HL-60/S4 treated with phorbol 12-myristate 13-acetate at 8.2 ng/mL for 4 days and 3 days (cell line): Measurements from ENCODE around the gene MATN1.
"Not testable (repeated sequence)": the region's sequence is repeated elsewhere in the genome, so short reads cannot be mapped to it uniquely, and the experiment has no call there.

ENCODE experiments used
- in situ Hi-C: fragments of 300-500 bp; cut with MboI; formaldehyde crosslinking; loops from 2 replicates; pipeline ENCODE4 v1.15.0; 2022; ENCODE audit warnings: low sequenced_read_pairs

Gene MATN1

DNA sequence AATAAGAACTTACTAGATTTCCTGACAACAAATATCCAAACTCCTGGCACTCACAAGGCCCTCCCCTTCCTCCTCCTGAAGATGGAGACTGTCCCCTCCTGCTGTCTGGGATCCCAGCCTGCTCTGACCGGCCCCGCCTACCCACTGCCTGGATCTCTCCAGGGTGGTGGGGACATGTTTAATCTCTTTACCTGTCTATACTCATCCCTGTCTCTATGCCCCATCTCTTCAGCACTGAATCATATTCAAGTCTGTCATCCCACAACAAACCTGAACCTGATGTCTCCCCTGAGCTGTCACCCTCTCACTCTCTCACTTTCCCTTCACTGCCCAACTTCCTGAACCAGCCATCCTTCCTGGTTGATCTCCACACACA, 22.1 kb downstream of the MATN1 start:
- in situ Hi-C loops, result loop anchor here (25.0 kb wide), 1 partner anchor 1464 kb away; the partner anchor contains the start of genes MECR and PTPRU

- in situ Hi-C loops, result loop anchor here (25.0 kb wide), 1 partner anchor 1463 kb away; the partner anchor contains the start of genes MECR and PTPRU
These were observed 22.7 kb downstream of the MATN1 start for GRCh38 chr1:30700528-30701257.

DNA sequence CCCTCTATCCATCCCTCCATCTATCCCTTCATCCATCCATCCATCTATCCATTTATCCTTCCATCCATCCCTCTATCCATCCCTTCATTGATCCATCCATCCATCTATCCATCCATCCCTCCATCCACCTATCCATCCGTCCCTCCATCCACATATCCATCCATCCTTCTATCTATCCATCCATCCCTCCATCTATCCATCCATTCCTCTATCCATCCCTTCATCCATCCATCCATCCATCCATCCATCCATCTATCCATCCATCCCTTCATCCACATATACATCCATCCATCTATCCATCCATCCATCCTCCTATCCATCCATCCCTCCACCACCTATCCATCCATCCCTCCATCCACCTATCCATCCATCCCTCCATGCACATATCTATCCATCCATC, 23.6 kb downstream of the MATN1 start:
- in situ Hi-C loops, result loop anchor here (25.0 kb wide), 1 partner anchor 1462 kb away; the partner anchor contains the start of genes MECR and PTPRU

DNA sequence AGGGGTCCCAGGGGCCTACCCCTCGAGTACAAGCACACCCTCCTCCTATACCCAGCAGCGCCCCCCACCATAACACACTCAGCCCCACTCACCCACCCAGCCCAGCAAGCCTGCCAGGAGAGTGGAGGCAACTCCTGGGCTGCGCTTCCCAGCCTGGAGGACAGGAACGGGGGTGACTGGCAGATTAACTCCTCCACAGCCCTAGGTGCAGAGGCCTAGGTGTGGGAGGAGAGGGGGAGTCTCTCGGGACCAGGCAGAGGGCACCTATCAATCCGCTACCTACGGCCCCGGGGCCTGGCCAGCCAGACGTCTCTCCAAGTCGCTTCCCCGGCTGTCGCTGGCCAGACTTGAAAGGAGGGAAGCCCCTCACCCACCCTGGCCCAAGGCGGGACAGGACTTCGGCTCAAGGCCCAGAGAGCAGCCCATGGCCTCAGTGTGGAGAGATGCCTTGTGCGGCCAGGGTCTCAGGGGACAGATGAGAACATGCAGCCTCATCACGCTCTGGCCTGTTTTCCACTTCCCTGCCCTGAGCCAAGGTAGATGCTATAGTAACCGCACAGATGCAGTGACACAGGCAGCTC, 24.9 kb downstream of the MATN1 start:
- in situ Hi-C loops, result no loop called here

GRCh38 chr1:30697571-30698376, 25.6 kb downstream of the MATN1 start:
- in situ Hi-C loops, result no loop called here

- in situ Hi-C loops, result no loop called here
These were observed 26.6 kb downstream of the MATN1 start for GRCh38 chr1:30696831-30697230.

DNA sequence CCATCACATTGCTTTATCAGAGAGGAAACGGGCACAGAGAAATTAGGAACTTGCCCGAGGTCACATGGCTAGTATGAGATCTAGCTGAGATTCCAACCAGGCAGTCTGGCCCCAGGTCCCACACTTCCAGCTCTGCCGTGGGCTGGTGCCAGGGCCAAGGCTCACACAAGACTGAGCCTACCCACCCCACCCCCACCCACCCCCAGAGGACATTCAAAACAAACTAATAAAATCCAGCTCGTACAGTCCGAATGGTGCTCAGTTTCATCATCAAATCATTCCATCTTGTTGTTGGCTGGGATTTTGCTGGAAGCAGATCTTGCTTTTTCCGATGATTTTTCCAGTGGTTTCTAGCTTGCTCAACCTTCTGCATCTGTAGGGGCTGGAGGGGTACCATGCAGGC, 27.9 kb downstream of the MATN1 start:
- in situ Hi-C loops, result no loop called here

DNA sequence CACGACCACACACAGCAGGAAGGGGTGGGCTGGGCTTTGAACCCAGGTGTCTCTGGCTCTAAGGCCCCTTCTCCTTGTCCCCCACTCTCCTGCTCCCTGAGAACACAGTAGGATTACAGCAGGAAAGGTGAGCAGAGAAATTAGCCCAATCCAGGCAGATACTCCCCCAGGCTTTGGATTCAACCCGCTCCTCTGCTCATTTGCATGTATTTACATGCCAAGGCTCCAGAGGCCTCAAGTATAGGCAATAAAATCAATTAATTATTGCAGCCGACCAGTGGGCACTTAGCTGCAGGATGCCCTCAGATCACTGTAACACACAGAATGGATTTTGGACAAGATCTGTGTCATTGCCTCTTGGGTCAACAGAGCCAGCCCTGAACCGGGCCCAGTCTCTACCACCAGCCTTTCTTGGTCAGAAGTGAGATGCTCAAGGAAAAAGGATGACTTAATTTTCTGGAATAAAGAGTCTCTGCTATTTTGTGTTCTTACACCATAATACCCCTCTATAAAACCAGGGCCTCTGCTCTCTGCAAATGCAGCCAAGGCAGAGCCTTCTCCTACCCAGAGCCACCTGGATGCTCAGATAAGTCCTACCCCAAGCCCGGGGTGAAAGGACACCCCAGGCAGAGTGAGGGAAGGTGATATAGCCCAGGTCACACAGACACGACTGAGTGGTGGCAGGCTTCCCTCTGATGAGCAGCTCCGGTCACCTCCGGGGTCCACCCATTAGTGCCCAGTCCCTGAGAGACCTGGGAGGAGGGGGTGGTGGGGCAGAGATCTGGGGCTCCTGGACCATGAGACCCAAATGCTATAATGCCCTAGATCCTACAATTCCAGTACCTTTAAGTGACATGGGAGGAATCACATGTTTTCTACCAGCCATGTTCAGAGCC, 28.9 kb downstream of the MATN1 start:
- in situ Hi-C loops, result no loop called here

- in situ Hi-C loops, result no loop called here
These were observed 29.6 kb downstream of the MATN1 start for GRCh38 chr1:30693822-30694221.

- in situ Hi-C loops, result no loop called here
These were observed 30.0 kb downstream of the MATN1 start for GRCh38 chr1:30693366-30693765.

DNA sequence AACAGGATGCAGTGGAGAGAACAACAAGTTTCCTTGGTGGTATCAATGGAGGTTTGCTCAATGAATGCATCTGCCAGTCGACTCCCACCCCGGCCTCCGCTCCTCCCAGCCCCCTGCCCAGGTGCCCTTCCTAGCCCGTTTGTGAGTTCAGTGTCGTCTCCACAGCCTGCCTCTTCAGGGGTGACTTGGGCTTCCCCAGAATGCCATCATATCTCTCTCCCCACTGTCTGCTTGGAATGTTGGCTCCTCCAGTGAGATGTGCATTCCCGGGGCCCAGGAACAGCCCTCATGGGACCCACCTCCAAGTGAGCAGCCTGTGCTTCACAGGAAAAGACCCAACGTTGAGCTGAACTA, 30.5 kb downstream of the MATN1 start:
- in situ Hi-C loops, result no loop called here

GRCh38 chr1:30692201-30692947, 31.0 kb downstream of the MATN1 start:
- in situ Hi-C loops, result no loop called here

DNA sequence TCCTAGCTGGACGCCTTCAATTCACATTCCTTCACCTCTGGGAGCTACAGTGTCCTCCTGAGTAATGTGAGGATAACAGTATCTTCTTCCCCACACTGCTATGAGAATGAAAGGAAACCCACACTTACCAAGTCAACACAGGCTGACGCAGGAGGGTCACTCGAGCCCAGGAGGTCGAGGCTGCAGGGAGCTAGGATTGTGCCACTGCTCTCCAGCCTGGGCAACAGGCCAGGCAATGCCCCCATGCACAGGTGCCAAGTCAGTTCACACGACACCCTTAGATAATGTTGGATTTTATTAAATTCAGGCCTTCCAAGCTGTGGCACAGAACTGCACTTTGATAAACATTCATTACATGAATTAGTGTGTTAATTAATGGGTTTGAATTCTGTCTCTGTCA, 31.9 kb downstream of the MATN1 start:
- in situ Hi-C loops, result no loop called here

DNA sequence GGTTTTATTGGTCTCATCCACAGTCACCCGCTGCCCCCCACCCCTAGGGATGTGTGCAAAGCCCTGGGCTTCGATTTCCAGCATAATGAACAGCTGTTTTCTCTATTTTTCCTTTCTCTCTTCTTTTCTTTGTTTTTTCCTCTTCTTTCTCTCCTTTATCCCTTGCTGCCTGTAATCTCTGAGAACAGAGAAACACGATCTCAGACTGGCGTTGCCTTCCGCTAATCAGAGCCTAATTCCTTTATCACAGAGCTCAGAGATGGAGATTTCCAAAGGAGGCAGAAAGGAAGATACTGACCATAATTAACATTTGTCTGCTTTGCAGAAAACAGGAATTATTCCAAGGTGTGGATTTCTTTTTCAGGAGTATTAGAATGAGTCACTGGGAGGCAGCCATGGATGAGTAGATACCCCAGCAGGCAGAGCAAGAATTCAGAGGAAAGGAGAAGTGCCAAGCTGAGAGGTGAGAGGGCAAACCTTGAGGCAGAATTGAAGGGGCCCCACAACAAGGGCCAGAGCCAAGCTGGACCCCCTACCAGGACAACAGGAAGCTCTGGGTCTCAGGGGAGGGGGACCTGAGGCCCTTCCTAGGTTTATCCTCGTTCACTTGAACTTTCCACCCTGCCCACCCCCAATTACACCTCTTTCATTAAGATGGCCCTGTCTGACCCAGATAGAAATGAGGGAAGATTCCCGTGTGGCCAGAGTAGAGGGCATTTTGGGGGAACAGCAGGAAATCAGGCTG, 33.3 kb downstream of the MATN1 start:
- in situ Hi-C loops, result no loop called here

DNA sequence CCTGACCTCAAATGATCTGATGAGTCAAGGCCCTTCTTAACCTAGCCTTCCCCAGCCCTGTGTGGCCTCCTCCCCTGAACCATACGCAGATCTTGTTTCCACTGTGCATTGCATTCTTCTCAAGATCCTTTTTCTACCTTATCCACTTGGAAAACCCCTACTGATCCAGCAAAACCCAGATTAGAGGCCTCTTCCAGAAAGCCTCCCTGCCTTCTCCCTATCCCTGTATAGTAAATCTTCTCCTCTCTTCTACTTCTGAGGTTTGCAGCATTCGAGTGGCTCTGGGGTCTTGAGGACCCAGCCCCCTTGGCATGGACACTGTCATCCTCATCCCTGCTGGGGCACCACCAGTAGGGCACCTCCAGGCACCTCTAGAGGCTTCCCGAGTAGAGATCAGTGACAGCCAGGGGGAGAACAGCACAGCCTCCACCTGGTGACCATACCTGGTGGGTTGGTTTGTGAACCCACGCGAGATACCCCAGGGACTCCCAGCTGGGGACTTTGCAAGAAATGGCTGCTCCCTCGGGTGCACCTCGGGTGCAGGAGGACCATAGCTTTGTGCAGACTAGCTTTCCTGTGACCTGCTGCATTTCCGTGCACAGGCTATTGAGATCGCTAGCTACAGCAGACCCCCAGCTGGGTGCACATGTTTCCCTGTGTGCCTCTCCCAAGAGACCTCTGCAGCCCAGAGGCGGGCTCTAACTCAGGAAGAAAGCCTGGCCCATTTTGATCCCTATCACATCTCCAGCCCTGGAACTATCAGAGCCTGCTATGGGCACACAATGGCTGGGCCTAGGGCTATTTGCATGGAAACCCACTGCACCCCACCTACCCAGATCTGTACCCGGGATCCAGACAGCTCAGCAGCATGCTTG, 34.2 kb downstream of the MATN1 start:
- in situ Hi-C loops, result no loop called here

DNA sequence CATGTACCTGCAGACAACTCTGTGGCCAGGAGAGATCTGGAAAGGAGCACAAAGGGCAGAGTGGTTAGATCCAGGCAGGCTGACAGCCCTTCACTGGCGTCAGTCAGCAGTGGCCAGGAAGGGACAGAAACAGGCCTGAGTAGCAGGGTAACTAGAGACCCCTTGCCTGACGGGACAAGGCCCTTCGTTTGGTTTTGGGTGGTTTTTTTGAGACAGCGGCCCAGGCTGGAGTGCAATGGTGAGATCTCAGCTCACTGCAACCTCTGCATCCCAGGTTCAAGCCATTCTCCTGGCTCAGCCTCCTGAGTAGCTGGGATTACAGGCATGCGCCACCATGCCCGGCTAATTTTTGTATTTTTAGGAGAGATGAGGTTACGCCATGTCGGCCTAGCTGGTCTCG, 34.9 kb downstream of the MATN1 start:
- in situ Hi-C loops, result not testable (repeated sequence)

DNA sequence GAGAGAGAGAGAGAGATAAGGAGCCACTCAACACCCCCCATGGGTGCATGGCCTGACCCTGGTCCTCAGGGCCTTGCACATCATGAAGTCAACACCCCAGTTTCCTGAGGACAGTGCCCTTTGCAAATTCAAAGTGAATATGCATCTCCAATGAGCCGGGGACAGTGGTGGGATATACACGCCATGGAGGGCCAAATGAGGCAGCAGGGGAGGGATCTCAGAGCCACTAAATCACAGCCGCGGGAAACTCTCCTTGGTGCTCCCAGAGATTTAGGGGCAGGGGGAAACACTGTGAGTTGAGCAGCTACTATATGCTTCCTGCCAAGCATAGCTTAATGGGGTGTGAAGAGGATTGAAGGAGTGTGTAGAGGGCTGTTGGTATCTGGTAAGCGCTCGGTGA, 35.5 kb downstream of the MATN1 start:
- in situ Hi-C loops, result no loop called here

- in situ Hi-C loops, result no loop called here
These were observed 37.0 kb downstream of the MATN1 start for GRCh38 chr1:30686236-30686935.
